Left renal pelvis (tissue), 4 donors: ENCODE results near the gene NNT. TPM values are rescaled to one million over a fixed set of nuclear protein-coding genes. Genes with fewer than 3 reads are reported as not detected.
A peak's percentile ranks its signal among the peaks of the same experiment; 100 is the strongest.
"Not testable (repeated sequence)": the region's sequence is repeated elsewhere in the genome, so short reads cannot be mapped to it uniquely, and the experiment has no call there.

Source experiments
- DNase-seq, 4 donors: peaks; one replicate each; pipeline ENCODE4 v3.0.0-alpha.2; 2013; ENCODE audit warnings: low read depth in 4 of 4, low spot score in 3 of 4
- polyA plus RNA-seq, 4 donors: library from polyadenylated mRNA; unstranded; fragments of 120-200 nt; gene quantifications; one replicate each; pipeline ENCODE4 v1.2.1, GENCODE V29; 2013; ENCODE audit not compliant: insufficient read length in 4 of 4

The NNT gene
- polyA plus RNA-seq, 4 donors = 71.8 to 143 (median 114) TPM

- no peak for DNase-seq
These were observed 97.6 kb downstream of the NNT start for GRCh38 chr5:43700601-43701000.

- DNase-seq = no peak
These were observed 98.2 kb downstream of the NNT start for GRCh38 chr5:43701227-43701626.

GRCh38 chr5:43702293-43702692 is 99.3 kb downstream of the NNT start:
- DNase-seq = no peak

GRCh38 chr5:43702815-43703214 is 99.8 kb downstream of the NNT start:
- DNase-seq = no peak

- no peak for DNase-seq
These were observed 101.3 kb downstream of the NNT start for GRCh38 chr5:43704243-43704642.

- DNase-seq = not testable (repeated sequence)
These were observed 103.6 kb downstream of the NNT start for GRCh38 chr5:43706576-43706975.

GRCh38 chr5:43711496-43711895 is 108.5 kb downstream of the NNT start:
- DNase-seq = no peak

- no peak for DNase-seq
These were observed 109.1 kb downstream of the NNT start for GRCh38 chr5:43712081-43712480.

- DNase-seq = not testable (repeated sequence)
These were observed 116.8 kb downstream of the NNT start for GRCh38 chr5:43719783-43720182.

GRCh38 chr5:43728581-43728980 is 125.6 kb downstream of the NNT start:
- DNase-seq = no peak

- peak in 3 of 4 donors; percentile 2 to 12 (median 7) for DNase-seq
These were observed 127.0 kb downstream of the NNT start for GRCh38 chr5:43729846-43730478.

GRCh38 chr5:43730832-43731342 is 127.9 kb downstream of the NNT start:
- no peak for DNase-seq

GRCh38 chr5:43731573-43731972 is 128.6 kb downstream of the NNT start:
- no peak for DNase-seq

GRCh38 chr5:43745923-43746548 is 143.1 kb downstream of the NNT start:
- DNase-seq = not testable (repeated sequence)

GRCh38 chr5:43750809-43751208 is 147.8 kb downstream of the NNT start:
- DNase-seq = no peak

- DNase-seq = no peak
These were observed 150.1 kb downstream of the NNT start for GRCh38 chr5:43753069-43753468.

Other genes with a start within 250 kb of the NNT start
- 1 to 10 TPM; 2.8 to 5.7 (median 4.0) TPM for gene CCL28, start 190.8 kb upstream of the NNT start, polyA plus RNA-seq
- gene TMEM267, start 119.3 kb upstream of the NNT start, polyA plus RNA-seq = 10 to 100 TPM; 16.5 to 22.9 (median 20.8) TPM
- gene C5orf34, start 88.0 kb upstream of the NNT start, polyA plus RNA-seq = 1 to 10 TPM; 5.2 to 6.0 (median 5.7) TPM
- gene PAIP1, start 46.1 kb upstream of the NNT start, polyA plus RNA-seq = 100 to 1,000 TPM; 118 to 184 (median 151) TPM